ENCODE measurements around the gene MEF2B.

Gene MEF2B

DNA sequence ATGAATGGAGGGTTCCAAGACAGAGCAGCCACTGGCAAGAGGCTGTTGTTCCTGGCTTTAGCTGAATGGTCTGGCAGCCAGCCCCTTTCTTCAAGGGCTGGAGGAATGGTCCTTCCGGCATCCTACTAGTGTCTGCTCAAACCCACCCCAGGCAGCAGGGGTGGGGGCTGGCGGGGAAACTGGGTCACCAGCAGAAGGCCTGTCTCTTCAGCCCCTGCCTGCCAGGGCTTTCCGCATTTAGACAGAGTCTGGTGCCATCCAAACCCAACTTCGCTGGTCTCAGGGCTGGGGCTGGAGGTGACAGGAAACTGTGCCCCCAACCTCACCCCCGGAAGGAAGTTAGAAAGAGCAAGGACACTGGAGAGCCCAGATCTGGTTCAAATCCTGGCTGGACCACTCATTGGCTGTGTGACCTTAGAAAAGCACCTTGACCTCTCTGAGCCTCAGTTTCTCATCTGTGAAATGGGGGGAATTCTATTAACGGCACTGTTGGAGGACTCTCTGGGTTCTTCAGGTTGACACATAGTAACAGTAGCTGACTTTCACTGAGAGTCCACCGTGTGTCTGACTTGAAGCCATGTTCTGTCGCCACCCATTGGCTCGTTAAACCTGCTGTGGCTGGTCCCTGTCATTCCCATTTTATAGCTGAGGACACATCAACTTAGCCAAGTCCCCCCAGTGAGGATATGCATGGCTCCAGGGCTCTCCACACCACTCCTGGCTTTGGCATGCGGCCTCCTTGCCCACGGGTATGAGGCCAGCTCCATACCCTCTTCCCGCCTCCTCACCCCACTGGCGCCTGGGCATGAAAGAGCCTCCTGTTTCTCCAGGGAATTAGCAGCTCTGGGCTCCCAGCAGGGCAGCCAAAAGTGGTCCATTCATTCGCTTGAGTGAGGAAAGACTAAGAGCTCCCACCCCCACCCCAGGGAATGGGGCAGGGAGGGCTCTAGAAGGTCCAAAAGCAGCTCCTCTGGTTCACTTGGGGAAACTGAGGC, 35.6 kb upstream of the MEF2B start:
- Histone ChIP-seq H3K27ac (ENCODE audit: insufficient read depth in 1 of 2, low read depth in 1 of 2, low read length in 2 of 2, poor library complexity in 1 of 2, severe bottlenecking in 2 of 2) (no peak overlapping the region), H3K4me1 (ENCODE audit: control extremely low read depth in 1 of 4, control insufficient read depth in 4 of 4, insufficient read depth in 4 of 4, low read length in 3 of 4) (peaks cover 4 to 20% (median 15%) of the 10 kb centered on the region in 4 experiments), H3K27me3 (replicated peaks in 2 of 5; ENCODE audit: control insufficient read depth in 4 of 5, insufficient read depth in 5 of 5, low read length in 4 of 5) (peaks cover 0 to 23% (median 2%) of the 10 kb centered on the region in 5 experiments), H3K36me3 (ENCODE audit: control insufficient read depth in 4 of 4, insufficient read depth in 4 of 4, low read length in 3 of 4) (peaks cover 0 to 16% (median 2%) of the 10 kb centered on the region in 4 experiments), H3K4me3 (ENCODE audit: control insufficient read depth in 1 of 7, extremely low read depth in 1 of 7, insufficient read depth in 4 of 7, low read depth in 2 of 7, low read length in 6 of 7) (no peak overlapping the region), H3K9me3 (ENCODE audit: control extremely low read depth in 1 of 5, control insufficient read depth in 4 of 5, insufficient read depth in 2 of 5, low read depth in 1 of 5, low read length in 4 of 5) (no peaks in the 10 kb centered on the region)
- CTCF ChIA-PET: interaction anchor here (1.1 kb wide), 1 partner anchor 19 kb away, joined by 3 read pairs; no protein-coding TSS in a partner anchor
- POLR2A ChIA-PET: no interaction called here
- WGBS (ENCODE audit: insufficient coverage): 62% methylated on average over 12 of the region's 14 CpGs
- no peak for DNase-seq

GRCh38 chr19:19204181-19204580, 34.1 kb upstream of the MEF2B start:
- H3K27ac ChIP-seq (ENCODE audit: insufficient read depth in 1 of 2, low read depth in 1 of 2, low read length in 2 of 2, poor library complexity in 1 of 2, severe bottlenecking in 2 of 2): no peak overlapping the region
- no peak for DNase-seq
- CTCF ChIA-PET: no interaction called here
- POLR2A ChIA-PET: interaction anchor here (0.6 to 0.7 kb wide), 2 partner anchors 111 to 321 kb away, joined by 3 read pairs; no protein-coding TSS in a partner anchor
- H3K27me3 ChIP-seq (replicated peaks in 2 of 5; ENCODE audit: control insufficient read depth in 4 of 5, insufficient read depth in 5 of 5, low read length in 4 of 5): peaks cover 0 to 11% (median 0%) of the 10 kb centered on the region in 5 experiments
- WGBS (ENCODE audit: insufficient coverage): 76% methylated on average over 12 of the region's 13 CpGs
- no peak overlapping the region for H3K4me3 ChIP-seq (ENCODE audit: control insufficient read depth in 1 of 7, extremely low read depth in 1 of 7, insufficient read depth in 4 of 7, low read depth in 2 of 7, low read length in 6 of 7)
- peaks cover 4 to 20% (median 15%) of the 10 kb centered on the region in 4 experiments for H3K4me1 ChIP-seq (ENCODE audit: control extremely low read depth in 1 of 4, control insufficient read depth in 4 of 4, insufficient read depth in 4 of 4, low read length in 3 of 4)
- H3K36me3 ChIP-seq (ENCODE audit: control insufficient read depth in 4 of 4, insufficient read depth in 4 of 4, low read length in 3 of 4): peaks cover 4 to 23% (median 7%) of the 10 kb centered on the region in 4 experiments
- H3K9me3 ChIP-seq (ENCODE audit: control extremely low read depth in 1 of 5, control insufficient read depth in 4 of 5, insufficient read depth in 2 of 5, low read depth in 1 of 5, low read length in 4 of 5): no peaks in the 10 kb centered on the region

- peaks cover 4 to 20% (median 15%) of the 10 kb centered on the region in 4 experiments for H3K4me1 ChIP-seq (ENCODE audit: control extremely low read depth in 1 of 4, control insufficient read depth in 4 of 4, insufficient read depth in 4 of 4, low read length in 3 of 4)
- no peaks in the 10 kb centered on the region for H3K9me3 ChIP-seq (ENCODE audit: control extremely low read depth in 1 of 5, control insufficient read depth in 4 of 5, insufficient read depth in 2 of 5, low read depth in 1 of 5, low read length in 4 of 5)
- peak; percentile 88 to 95 (median 91) for DNase-seq
- ChIA-PET CTCF (interaction anchor here (0.6 to 2.9 kb wide), 5 partner anchors 10 to 57 kb away, joined by 3 to 19 read pairs (median 4); partner anchors contain the start of genes BORCS8 and RFXANK), POLR2A (interaction anchor here (0.6 to 1.2 kb wide), 3 partner anchors 11 to 322 kb away, joined by 3 to 4 read pairs (median 3); partner anchors contain the start of genes BORCS8 and RFXANK)
- peaks cover 11 to 32% (median 16%) of the 10 kb centered on the region in 4 experiments for H3K36me3 ChIP-seq (ENCODE audit: control insufficient read depth in 4 of 4, insufficient read depth in 4 of 4, low read length in 3 of 4)
- peak within 1 kb of the TSS; percentile 12 to 78 for H3K27ac ChIP-seq (ENCODE audit: insufficient read depth in 1 of 2, low read depth in 1 of 2, low read length in 2 of 2, poor library complexity in 1 of 2, severe bottlenecking in 2 of 2)
- under 1% methylated on average over 48 of the region's 60 CpGs for WGBS (ENCODE audit: insufficient coverage)
- peaks cover 0 to 9% (median 0%) of the 10 kb centered on the region in 5 experiments for H3K27me3 ChIP-seq (replicated peaks in 2 of 5; ENCODE audit: control insufficient read depth in 4 of 5, insufficient read depth in 5 of 5, low read length in 4 of 5)
- H3K4me3 ChIP-seq (ENCODE audit: control insufficient read depth in 1 of 7, extremely low read depth in 1 of 7, insufficient read depth in 4 of 7, low read depth in 2 of 7, low read length in 6 of 7): peak within 1 kb of the TSS; percentile 40 to 90 (median 74)
These were observed 33.2 kb upstream of the MEF2B start, which contains the start of gene NR2C2AP for GRCh38 chr19:19203012-19203856. Gene NR2C2AP, minus strand, starts transcription at chr19:19203414. Its CDS starts 354 bp downstream, at chr19:19203060.

GRCh38 chr19:19202707-19203011, 32.6 kb upstream of the MEF2B start:
- DNase-seq: no peak
- H3K36me3 ChIP-seq (ENCODE audit: control insufficient read depth in 4 of 4, insufficient read depth in 4 of 4, low read length in 3 of 4): peaks cover 13 to 35% (median 19%) of the 10 kb centered on the region in 4 experiments
- peak overlapping the region; percentile 40 to 90 (median 74) for H3K4me3 ChIP-seq (ENCODE audit: control insufficient read depth in 1 of 7, extremely low read depth in 1 of 7, insufficient read depth in 4 of 7, low read depth in 2 of 7, low read length in 6 of 7)
- peak overlapping the region in 1 of 2 experiments; percentile 78 for H3K27ac ChIP-seq (ENCODE audit: insufficient read depth in 1 of 2, low read depth in 1 of 2, low read length in 2 of 2, poor library complexity in 1 of 2, severe bottlenecking in 2 of 2)
- no peaks in the 10 kb centered on the region for H3K9me3 ChIP-seq (ENCODE audit: control extremely low read depth in 1 of 5, control insufficient read depth in 4 of 5, insufficient read depth in 2 of 5, low read depth in 1 of 5, low read length in 4 of 5)
- H3K27me3 ChIP-seq (replicated peaks in 2 of 5; ENCODE audit: control insufficient read depth in 4 of 5, insufficient read depth in 5 of 5, low read length in 4 of 5): peaks cover 0 to 5% (median 0%) of the 10 kb centered on the region in 5 experiments
- 28% methylated on average over 11 of the region's 11 CpGs for WGBS (ENCODE audit: insufficient coverage)
- POLR2A ChIA-PET: interaction anchor here (1.2 kb wide), 1 partner anchor 10 kb away, joined by 4 read pairs; the partner anchor contains the start of genes BORCS8 and RFXANK
- H3K4me1 ChIP-seq (ENCODE audit: control extremely low read depth in 1 of 4, control insufficient read depth in 4 of 4, insufficient read depth in 4 of 4, low read length in 3 of 4): peaks cover 4 to 20% (median 15%) of the 10 kb centered on the region in 4 experiments
- CTCF ChIA-PET: interaction anchor here (1.0 to 2.9 kb wide), 4 partner anchors 10 to 28 kb away, joined by 3 to 19 read pairs (median 4); partner anchors contain the start of genes BORCS8 and RFXANK

DNA sequence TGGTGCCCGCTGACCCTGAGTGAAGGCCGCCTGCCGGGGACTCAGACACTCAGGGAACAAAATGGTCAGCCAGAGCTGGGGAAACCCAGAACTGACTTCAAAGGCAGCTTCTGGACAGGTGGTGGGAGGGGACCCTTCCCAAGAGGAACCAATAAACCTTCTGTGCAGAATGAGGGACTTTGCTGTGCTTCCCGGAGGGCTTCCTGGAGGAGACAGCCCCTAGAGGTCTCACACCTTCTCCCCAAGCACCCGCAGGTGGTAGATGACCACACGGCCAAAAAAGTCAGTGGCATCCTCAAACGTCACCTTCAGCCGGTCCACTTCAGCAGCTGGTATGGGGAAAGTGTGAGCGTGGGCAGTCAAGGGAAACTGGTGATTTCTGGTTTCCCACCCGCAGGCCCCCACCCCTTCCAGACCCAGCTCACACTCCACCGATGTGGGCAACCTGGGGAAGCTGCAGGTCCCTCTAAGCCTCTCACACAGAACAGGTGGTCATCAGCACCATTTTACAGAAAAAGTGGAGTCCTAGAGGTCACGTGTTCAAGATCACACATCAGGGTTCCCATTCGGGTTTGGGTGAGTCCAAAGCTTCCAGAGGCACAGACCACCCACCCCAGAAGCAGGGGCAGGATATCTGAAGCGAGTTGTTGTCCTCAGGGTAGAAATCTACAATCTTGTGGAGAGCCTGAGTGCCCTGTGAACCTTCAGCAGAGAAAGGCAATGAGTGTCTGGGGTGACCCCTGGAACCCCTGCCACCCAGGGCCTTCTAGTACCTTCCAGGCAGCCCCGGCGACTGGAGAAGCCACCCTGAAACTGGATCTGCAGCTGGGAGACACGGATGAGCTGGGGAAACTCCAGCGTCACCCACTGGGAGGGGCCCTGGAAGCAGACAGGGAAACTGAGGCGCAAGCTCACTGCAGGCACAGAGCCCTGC, 31.9 kb upstream of the MEF2B start:
- H3K4me3 ChIP-seq (ENCODE audit: control insufficient read depth in 1 of 7, extremely low read depth in 1 of 7, insufficient read depth in 4 of 7, low read depth in 2 of 7, low read length in 6 of 7): peak overlapping the region in 6 of 7 experiments; percentile 62 to 90 (median 81)
- H3K36me3 ChIP-seq (ENCODE audit: control insufficient read depth in 4 of 4, insufficient read depth in 4 of 4, low read length in 3 of 4): peaks cover 15 to 41% (median 24%) of the 10 kb centered on the region in 4 experiments
- WGBS (ENCODE audit: insufficient coverage): 90% methylated on average over 17 of the region's 19 CpGs
- no peak for DNase-seq
- H3K9me3 ChIP-seq (ENCODE audit: control extremely low read depth in 1 of 5, control insufficient read depth in 4 of 5, insufficient read depth in 2 of 5, low read depth in 1 of 5, low read length in 4 of 5): no peaks in the 10 kb centered on the region
- peak overlapping the region; percentile 12 to 78 for H3K27ac ChIP-seq (ENCODE audit: insufficient read depth in 1 of 2, low read depth in 1 of 2, low read length in 2 of 2, poor library complexity in 1 of 2, severe bottlenecking in 2 of 2)
- H3K4me1 ChIP-seq (ENCODE audit: control extremely low read depth in 1 of 4, control insufficient read depth in 4 of 4, insufficient read depth in 4 of 4, low read length in 3 of 4): peaks cover 4 to 20% (median 15%) of the 10 kb centered on the region in 4 experiments
- CTCF ChIA-PET: interaction anchor here (1.5 to 2.9 kb wide), 3 partner anchors 9 to 27 kb away, joined by 4 to 19 read pairs (median 4); partner anchors contain the start of genes BORCS8 and RFXANK
- POLR2A ChIA-PET: no interaction called here
- H3K27me3 ChIP-seq (replicated peaks in 2 of 5; ENCODE audit: control insufficient read depth in 4 of 5, insufficient read depth in 5 of 5, low read length in 4 of 5): peaks cover 0 to 2% (median 0%) of the 10 kb centered on the region in 5 experiments

Data from common myeloid progenitor, CD34-positive (primary cell).